Activated B cell treated with CpG ODN at 0.5 μM for 24 hours (primary cell): ENCODE measurements around the gene DCT. TPM values are rescaled to one million over a fixed set of nuclear protein-coding genes. Genes with fewer than 3 reads are reported as not detected.

Experiments
- ATAC-seq: fragments of 200-7000 bp; cut with Tn5 transposase; one replicate; pipeline ENCODE4 v1.10.0; 2021; ENCODE audit warnings: low read depth, mild to moderate bottlenecking, moderate library complexity
- CTCF ChIA-PET: fragments of 350-600 bp; sonication (Branson Sonifier 250); formaldehyde crosslinking; loops from one replicate; lab custom pipeline; 2021; ENCODE audit warnings: antibody characterized with exemption; lab: Charles Lee
- POLR2A ChIA-PET: fragments of 350-600 bp; sonication (Branson Sonifier 250); formaldehyde crosslinking; loops from one replicate; lab custom pipeline; 2021; ENCODE audit warnings: antibody characterized with exemption; lab: Charles Lee
- DNase-seq: peaks from one replicate; pipeline ENCODE4 v3.0.0; 2022
- H3K27ac Mint-ChIP-seq: one replicate; pipeline ENCODE4 v1.8.0; 2020; ENCODE audit warnings: mixed read lengths
- H3K27me3 Mint-ChIP-seq: one replicate; pipeline ENCODE4 v1.8.0; 2021; ENCODE audit warnings: mixed read lengths
- H3K36me3 Mint-ChIP-seq: one replicate; pipeline ENCODE4 v1.8.0; 2021; ENCODE audit warnings: low read depth, mixed read lengths
- H3K4me1 Mint-ChIP-seq: one replicate; pipeline ENCODE4 v1.8.0; 2021; ENCODE audit warnings: mixed read lengths
- H3K4me3 Mint-ChIP-seq: one replicate; pipeline ENCODE4 v1.8.0; 2020; ENCODE audit warnings: mild to moderate bottlenecking, mixed read lengths
- H3K9me3 Mint-ChIP-seq: one replicate; pipeline ENCODE4 v1.8.0; 2020; ENCODE audit warnings: mixed read lengths
- CTCF ChIP-seq: fragments of 200-600 bp; IDR thresholded peaks from one replicate; pipeline ENCODE4 v1.8.0; 2022; ENCODE audit warnings: antibody characterized with exemption, mild to moderate bottlenecking
- intact Hi-C: fragments of 100-400 bp; cut with micrococcal nuclease; formaldehyde crosslinking; loops from one replicate; pipeline ENCODE4 v1.15.1; 2024
- total RNA-seq: library from RNA; stranded (reverse); gene quantifications from 2 replicates; pipeline ENCODE4 v1.2.3, GENCODE V29; 2022

DCT gene
- total RNA-seq, 1 donor from 2014 or later: 0.09 TPM

GRCh38 chr13:94427313-94427953 is 52.0 kb downstream of the DCT start:
- ChIA-PET POLR2A (no interaction called here), CTCF (no interaction called here)
- Mint-ChIP-seq H3K27me3 (peaks cover 10% of the 10 kb centered on the region), H3K4me3 (no peak overlapping the region), H3K27ac (no peak overlapping the region), H3K36me3 (no peaks in the 10 kb centered on the region), H3K4me1 (no peaks in the 10 kb centered on the region), H3K9me3 (no peaks in the 10 kb centered on the region)
- TF ChIP-seq CTCF: no peak
- DNase-seq (no peak), ATAC-seq (no peak)
- intact Hi-C loops: no loop called here

GRCh38 chr13:94419925-94420305 is 59.6 kb downstream of the DCT start:
- H3K36me3 Mint-ChIP-seq: no peaks in the 10 kb centered on the region
- ChIA-PET POLR2A (interaction anchor here (0.6 kb wide), 1 partner anchor 1370 kb away, joined by 4 read pairs; no protein-coding TSS in a partner anchor), CTCF (no interaction called here)
- ATAC-seq (no peak), DNase-seq (no peak)
- H3K9me3 Mint-ChIP-seq: peaks cover 19% of the 10 kb centered on the region
- intact Hi-C loops: no loop called here
- H3K27me3 Mint-ChIP-seq: peaks cover 23% of the 10 kb centered on the region
- no peak for TF ChIP-seq CTCF
- H3K4me3 Mint-ChIP-seq: no peak overlapping the region
- H3K27ac Mint-ChIP-seq: no peak overlapping the region
- peaks cover 21% of the 10 kb centered on the region for H3K4me1 Mint-ChIP-seq

GRCh38 chr13:94419304-94419924 is 60.1 kb downstream of the DCT start:
- intact Hi-C loops: no loop called here
- CTCF ChIA-PET: no interaction called here
- no peak for DNase-seq

GRCh38 chr13:94417294-94417693 is 62.2 kb downstream of the DCT start:
- POLR2A ChIA-PET: no interaction called here
- ATAC-seq: no peak
- intact Hi-C loops: no loop called here

More at GRCh38 chr13:94419304-94419924, 60.1 kb downstream of the DCT start:
- POLR2A ChIA-PET: no interaction called here
- H3K9me3 Mint-ChIP-seq: peaks cover 19% of the 10 kb centered on the region
- H3K27me3 Mint-ChIP-seq: peaks cover 22% of the 10 kb centered on the region
- peaks cover 21% of the 10 kb centered on the region for H3K4me1 Mint-ChIP-seq
- no peak for TF ChIP-seq CTCF
- no peaks in the 10 kb centered on the region for H3K36me3 Mint-ChIP-seq
- no peak overlapping the region for H3K27ac Mint-ChIP-seq
- ATAC-seq: peak; percentile 40
- H3K4me3 Mint-ChIP-seq: no peak overlapping the region

More at GRCh38 chr13:94417294-94417693, 62.2 kb downstream of the DCT start:
- peaks cover 19% of the 10 kb centered on the region for H3K9me3 Mint-ChIP-seq
- CTCF ChIA-PET: no interaction called here
- H3K27me3 Mint-ChIP-seq: peaks cover 20% of the 10 kb centered on the region
- no peaks in the 10 kb centered on the region for H3K36me3 Mint-ChIP-seq
- H3K4me3 Mint-ChIP-seq: no peak overlapping the region
- TF ChIP-seq CTCF: no peak
- H3K27ac Mint-ChIP-seq: no peak overlapping the region
- no peak for DNase-seq
- H3K4me1 Mint-ChIP-seq: peaks cover 21% of the 10 kb centered on the region
